ENCODE results near the gene RBM4. TPM values are rescaled to one million over a fixed set of nuclear protein-coding genes. Genes with fewer than 3 reads are reported as not detected.

The RBM4 gene
- total and polyA plus RNA-seq, 2 of the 13 experiments (the other 11 are each of a cell fraction or from before 2014, with no cell fraction given), result 126 to 136 TPM

DNA sequence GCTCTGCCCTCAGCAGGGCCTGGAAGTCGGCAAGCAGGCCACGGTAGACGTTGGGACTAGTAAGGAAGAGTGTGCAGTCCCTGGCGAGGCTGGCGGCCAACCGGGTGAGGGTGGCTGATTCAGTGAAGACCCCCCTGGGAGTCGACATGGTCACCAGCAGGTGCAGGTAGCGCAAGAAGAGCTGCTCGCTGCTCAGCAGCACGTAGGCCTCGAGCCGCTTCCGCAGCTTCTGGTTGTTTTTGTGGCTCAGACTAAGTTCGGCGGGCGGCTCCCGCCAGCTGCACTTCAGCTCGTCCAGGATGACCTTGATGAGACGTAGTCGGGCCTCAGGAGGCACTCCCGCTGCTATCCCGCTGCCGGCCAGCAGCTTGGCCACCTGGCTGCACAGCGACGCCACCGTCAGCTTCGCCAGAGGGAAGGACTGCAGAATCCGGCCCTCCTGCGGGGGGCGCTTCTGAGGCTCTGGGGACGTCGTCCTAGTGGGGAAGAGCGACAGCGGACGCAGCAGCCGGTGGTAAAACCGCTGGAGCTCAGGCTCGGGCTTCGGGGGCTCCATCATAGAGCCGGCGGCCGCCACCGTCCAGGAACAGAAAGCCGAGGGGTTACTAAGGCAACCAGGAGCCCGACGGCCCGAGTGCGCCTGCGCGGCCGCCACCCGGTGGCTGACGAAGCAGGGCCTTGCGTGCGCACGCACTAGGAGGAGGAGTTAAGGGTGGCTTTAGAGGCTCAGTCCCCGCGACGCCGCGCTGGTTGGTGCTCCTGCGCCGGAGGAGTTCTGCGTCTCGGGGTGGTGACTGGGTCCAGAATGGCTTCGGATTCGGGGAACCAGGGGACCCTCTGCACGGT, 45.8 kb upstream of the RBM4 start, which contains the start of the genes CCDC87 and CCS (continued):
- TF ChIP-seq, protein P1, sequence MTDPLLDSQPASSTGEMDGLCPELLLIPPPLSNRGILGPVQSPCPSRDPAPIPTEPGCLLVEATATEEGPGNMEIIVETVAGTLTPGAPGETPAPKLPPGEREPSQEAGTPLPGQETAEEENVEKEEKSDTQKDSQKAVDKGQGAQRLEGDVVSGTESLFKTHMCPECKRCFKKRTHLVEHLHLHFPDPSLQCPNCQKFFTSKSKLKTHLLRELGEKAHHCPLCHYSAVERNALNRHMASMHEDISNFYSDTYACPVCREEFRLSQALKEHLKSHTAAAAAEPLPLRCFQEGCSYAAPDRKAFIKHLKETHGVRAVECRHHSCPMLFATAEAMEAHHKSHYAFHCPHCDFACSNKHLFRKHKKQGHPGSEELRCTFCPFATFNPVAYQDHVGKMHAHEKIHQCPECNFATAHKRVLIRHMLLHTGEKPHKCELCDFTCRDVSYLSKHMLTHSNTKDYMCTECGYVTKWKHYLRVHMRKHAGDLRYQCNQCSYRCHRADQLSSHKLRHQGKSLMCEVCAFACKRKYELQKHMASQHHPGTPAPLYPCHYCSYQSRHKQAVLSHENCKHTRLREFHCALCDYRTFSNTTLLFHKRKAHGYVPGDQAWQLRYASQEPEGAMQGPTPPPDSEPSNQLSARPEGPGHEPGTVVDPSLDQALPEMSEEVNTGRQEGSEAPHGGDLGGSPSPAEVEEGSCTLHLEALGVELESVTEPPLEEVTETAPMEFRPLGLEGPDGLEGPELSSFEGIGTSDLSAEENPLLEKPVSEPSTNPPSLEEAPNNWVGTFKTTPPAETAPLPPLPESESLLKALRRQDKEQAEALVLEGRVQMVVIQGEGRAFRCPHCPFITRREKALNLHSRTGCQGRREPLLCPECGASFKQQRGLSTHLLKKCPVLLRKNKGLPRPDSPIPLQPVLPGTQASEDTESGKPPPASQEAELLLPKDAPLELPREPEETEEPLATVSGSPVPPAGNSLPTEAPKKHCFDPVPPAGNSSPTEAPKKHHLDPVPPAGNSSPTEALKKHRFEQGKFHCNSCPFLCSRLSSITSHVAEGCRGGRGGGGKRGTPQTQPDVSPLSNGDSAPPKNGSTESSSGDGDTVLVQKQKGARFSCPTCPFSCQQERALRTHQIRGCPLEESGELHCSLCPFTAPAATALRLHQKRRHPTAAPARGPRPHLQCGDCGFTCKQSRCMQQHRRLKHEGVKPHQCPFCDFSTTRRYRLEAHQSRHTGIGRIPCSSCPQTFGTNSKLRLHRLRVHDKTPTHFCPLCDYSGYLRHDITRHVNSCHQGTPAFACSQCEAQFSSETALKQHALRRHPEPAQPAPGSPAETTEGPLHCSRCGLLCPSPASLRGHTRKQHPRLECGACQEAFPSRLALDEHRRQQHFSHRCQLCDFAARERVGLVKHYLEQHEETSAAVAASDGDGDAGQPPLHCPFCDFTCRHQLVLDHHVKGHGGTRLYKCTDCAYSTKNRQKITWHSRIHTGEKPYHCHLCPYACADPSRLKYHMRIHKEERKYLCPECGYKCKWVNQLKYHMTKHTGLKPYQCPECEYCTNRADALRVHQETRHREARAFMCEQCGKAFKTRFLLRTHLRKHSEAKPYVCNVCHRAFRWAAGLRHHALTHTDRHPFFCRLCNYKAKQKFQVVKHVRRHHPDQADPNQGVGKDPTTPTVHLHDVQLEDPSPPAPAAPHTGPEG (CRISPR knock-in tag; IDR thresholded peaks at IDR 0.05), result peak; percentile 91
- TF ChIP-seq, protein P2, sequence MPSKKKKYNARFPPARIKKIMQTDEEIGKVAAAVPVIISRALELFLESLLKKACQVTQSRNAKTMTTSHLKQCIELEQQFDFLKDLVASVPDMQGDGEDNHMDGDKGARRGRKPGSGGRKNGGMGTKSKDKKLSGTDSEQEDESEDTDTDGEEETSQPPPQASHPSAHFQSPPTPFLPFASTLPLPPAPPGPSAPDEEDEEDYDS (CRISPR knock-in tag; IDR thresholded peaks at IDR 0.05), result peak; percentile 91
- TF ChIP-seq, protein P3, sequence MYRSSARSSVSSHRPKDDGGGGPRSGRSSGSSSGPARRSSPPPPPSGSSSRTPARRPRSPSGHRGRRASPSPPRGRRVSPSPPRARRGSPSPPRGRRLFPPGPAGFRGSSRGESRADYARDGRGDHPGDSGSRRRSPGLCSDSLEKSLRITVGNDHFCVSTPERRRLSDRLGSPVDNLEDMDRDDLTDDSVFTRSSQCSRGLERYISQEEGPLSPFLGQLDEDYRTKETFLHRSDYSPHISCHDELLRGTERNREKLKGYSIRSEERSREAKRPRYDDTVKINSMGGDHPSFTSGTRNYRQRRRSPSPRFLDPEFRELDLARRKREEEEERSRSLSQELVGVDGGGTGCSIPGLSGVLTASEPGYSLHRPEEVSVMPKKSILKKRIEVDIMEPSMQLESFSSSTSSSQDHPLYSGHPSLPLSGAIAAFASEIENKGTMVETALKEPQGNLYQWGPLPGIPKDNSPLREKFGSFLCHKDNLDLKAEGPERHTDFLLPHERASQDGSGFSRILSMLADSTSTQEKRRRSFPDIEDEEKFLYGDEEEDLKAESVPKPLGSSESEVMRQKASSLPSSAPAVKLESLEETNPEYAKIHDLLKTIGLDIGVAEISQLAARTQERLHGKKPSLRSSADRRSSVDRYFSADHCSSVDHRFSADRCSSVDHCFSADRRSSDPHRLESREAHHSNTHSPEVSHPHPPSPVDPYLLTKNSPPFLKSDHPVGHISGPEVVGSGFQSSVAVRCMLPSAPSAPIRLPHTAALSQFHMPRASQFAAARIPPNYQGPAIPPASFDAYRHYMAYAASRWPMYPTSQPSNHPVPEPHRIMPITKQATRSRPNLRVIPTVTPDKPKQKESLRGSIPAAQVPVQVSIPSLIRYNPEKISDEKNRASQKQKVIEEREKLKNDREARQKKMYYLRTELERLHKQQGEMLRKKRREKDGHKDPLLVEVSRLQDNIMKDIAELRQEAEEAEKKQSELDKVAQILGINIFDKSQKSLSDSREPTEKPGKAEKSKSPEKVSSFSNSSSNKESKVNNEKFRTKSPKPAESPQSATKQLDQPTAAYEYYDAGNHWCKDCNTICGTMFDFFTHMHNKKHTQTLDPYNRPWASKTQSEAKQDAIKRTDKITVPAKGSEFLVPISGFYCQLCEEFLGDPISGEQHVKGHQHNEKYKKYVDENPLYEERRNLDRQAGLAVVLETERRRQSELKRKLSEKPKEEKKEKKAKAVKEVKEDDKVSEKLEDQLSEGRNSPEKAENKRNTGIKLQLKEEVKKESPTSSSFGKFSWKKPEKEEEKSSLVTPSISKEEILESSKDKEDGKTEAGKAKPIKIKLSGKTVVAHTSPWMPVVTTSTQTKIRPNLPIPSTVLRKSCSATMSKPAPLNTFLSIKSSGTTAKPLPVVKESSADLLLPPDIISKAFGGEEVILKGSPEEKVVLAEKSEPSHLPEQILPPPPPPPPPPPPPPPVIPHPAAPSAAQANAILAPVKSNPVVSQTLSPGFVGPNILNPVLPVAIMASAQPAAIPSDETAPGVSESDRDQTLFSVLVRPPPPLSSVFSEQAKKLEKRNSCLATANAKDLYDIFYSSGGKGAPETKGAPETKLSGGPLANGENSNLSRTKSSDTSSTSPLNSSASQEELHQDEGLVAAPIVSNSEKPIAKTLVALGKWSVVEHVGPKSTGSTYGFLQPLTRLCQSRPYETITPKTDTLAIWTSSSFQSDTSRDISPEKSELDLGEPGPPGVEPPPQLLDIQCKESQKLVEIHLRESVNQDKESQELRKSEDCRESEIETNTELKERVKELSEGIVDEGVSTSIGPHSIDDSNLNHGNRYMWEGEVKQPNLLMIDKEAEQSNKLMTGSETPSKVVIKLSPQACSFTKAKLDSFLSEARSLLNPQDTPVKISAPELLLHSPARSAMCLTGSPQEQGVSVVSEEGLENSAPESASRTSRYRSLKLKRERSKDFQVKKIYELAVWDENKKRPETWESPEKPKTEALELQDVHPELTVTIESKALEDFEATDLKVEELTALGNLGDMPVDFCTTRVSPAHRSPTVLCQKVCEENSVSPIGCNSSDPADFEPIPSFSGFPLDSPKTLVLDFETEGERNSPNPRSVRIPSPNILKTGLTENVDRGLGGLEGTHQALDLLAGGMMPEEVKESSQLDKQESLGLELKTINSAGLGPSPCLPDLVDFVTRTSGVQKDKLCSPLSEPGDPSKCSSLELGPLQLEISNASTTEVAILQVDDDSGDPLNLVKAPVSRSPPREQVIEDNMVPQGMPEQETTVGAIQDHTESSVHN (CRISPR knock-in tag; IDR thresholded peaks at IDR 0.05), result peak; percentile 44; the same call in 1 of the 2 replicates
- TF ChIP-seq ZNF605 (CRISPR knock-in tag; IDR thresholded peaks at IDR 0.05) (peak; percentile 92), RARG (CRISPR knock-in tag; IDR thresholded peaks at IDR 0.05; ENCODE audit: low read depth) (0 out of 2 replicates have a peak, but pooled peaks have one; percentile 16), GABPA (IDR thresholded peaks at IDR 0.05; ENCODE audit: low read depth, low read length) (no peak), GABPA (CRISPR knock-in tag; IDR thresholded peaks at IDR 0.05; ENCODE audit: low read depth) (peak; percentile 29; the same call in 1 of the 2 replicates), ZNF335 (CRISPR knock-in tag; IDR thresholded peaks at IDR 0.05) (peak; percentile 55), BORCS8-MEF2B (CRISPR knock-in tag; IDR thresholded peaks at IDR 0.05) (peak; percentile 94), ZNF777 (CRISPR knock-in tag; IDR thresholded peaks at IDR 0.05) (peak; percentile 99)
- TF ChIP-seq, protein P4, sequence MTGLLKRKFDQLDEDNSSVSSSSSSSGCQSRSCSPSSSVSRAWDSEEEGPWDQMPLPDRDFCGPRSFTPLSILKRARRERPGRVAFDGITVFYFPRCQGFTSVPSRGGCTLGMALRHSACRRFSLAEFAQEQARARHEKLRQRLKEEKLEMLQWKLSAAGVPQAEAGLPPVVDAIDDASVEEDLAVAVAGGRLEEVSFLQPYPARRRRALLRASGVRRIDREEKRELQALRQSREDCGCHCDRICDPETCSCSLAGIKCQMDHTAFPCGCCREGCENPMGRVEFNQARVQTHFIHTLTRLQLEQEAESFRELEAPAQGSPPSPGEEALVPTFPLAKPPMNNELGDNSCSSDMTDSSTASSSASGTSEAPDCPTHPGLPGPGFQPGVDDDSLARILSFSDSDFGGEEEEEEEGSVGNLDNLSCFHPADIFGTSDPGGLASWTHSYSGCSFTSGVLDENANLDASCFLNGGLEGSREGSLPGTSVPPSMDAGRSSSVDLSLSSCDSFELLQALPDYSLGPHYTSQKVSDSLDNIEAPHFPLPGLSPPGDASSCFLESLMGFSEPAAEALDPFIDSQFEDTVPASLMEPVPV (CRISPR knock-in tag; IDR thresholded peaks at IDR 0.05), result peak; percentile 91; the same call in 1 of the 2 replicates

All from HepG2 (cell line).